GM21737 (cell line): Measurements from ENCODE around the gene TMEM120B.
"Not testable (repeated sequence)": the region's sequence is repeated elsewhere in the genome, so short reads cannot be mapped to it uniquely, and the experiment has no call there.

ENCODE experiments used
- ATAC-seq: cut with Tn5 transposase; IDR thresholded peaks from one replicate; pipeline ENCODE4 v1.9.1; 2021; ENCODE audit warnings: mild to moderate bottlenecking, moderate library complexity; ENCODE audit not compliant: unreplicated experiment

Gene TMEM120B

DNA sequence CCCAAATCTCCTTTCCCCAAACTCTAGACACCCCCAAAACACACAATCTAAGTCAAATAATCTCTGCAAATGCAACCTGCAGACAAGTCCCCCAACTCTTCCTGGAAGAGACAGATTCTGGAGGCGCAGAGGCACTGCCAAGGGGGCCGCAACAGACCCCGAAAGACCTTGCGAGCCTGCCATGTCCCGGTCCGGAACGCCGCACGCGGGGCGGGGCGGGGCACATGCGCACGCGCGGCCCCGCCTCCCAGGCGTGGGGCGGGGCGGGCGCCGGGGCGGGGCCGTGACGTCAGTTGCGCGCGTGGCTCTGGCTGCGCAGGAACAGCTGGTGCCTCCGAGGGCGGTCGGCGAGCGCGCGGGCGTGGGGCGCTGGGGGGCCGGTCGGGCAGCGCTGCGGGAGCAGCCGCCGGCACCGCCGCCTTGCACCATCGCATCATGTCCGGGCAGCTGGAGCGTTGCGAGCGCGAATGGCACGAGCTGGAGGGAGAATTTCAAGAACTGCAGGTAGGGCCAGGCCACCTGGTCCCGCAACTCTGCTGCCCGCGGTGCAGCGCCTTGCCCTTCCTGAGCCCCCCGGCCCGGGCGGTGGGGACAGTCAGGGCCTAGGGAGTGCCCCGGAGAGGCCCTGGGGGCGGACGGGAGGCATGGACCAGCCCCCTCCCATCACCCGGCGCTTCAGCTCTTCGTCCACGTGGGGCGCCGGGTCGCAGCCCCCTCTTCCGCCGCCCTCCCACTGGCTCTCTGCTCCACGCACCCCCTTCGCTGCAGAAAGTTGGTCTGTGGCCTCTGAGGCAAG, at the start of gene TMEM120B:
Gene TMEM120B, plus strand, starts transcription at position 292 of the 796 bp plus-strand sequence. Its CDS starts 144 bp downstream, at position 436.
- peak; percentile 72 for ATAC-seq

DNA sequence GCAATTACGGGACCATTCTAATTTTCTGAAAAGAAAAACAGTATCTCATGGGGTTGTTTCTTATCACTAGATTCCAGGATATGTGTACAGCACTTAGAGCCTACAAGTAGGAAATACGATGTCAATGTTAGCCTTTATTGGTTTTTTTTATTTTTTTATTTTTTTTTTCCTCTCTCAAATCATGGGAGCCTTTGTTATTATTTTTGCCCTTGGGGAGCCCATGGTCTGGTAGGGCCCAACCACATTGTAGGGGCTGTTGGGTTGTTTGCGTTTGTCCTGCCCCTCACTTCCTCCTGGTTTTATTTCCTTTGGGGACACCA, 49.0 kb upstream of the TMEM120B start:
- ATAC-seq: no peak

DNA sequence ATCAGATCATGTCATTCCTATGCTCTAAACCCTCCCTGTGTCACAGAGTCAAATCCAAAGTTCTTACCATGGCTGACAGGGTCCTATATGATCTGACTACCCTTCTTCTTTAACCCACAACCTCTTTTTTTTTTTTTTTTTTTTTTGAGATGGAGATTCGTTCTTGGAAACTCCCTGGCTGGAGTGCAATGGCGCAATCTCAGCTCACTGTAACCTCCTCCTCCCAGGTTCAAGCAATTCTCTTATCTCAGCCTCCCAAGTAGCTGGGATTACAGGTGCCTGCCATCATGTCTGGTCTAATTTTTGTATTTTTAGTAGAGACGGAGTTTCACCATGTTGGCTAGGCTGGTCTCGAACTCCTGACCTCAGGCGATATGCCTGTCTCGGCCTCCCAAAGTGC, 45.7 kb upstream of the TMEM120B start:
- ATAC-seq: not testable (repeated sequence)

DNA sequence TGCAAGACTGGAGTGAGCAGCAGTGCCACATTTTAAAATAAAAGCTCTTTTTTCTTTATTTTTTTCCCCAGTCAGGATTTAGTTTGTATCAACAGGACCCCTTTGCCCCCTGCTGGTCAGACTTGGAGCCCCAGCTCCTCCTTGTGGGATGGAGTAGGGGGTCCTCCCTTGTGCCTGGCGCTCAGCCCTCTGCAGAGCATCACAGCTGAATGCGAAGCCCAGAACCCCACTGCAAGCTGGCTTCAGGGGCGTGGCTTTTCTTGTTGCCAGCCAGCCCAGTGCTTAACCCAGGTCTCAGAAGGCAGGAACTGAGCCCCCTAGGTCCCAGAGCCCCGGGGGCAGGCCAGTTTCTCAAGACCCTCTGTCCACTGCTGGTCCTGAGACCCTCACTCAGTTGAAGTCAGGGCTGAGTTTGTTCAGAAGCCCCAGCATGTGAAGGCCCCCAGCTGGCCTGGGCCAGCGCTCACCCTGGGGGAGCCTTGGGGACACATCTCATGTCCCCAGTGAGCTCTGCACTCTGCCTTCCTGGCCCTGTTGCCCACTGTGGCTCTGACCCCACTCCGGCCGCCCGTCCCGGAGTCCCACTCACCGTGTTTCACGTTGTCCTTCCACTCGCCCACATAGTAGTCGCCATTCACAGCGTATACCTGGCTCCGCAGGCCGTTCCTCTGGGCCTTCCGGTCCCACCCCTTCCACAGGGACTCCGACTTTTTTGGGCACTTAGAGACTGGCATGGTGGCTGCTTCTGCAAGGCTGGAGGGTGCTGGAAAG, 43.6 kb upstream of the TMEM120B start:
- ATAC-seq: no peak

DNA sequence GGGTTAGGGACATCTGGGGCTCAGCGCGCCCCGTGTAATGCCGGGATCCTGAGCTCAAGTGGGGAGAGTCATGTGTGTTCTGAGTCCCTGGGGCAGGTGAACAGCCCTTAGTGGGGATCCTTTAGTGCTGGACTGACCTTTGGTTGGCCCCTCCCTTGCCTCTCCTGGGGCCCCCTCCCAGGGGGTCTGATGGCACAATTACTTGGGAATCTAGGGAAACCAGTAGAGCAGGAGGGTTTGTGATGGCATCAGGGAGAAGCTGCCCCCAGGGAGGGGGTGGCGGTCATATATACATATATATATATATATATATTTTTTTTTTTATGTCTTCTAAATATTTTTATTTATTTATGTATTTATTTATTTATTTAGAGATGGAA, 43.0 kb upstream of the TMEM120B start, which contains the start of gene MORN3:
Gene MORN3, minus strand, starts transcription at position 134 of the 380 bp plus-strand sequence. CDS start 171 bp downstream, outside the sequence.
- no peak for ATAC-seq

DNA sequence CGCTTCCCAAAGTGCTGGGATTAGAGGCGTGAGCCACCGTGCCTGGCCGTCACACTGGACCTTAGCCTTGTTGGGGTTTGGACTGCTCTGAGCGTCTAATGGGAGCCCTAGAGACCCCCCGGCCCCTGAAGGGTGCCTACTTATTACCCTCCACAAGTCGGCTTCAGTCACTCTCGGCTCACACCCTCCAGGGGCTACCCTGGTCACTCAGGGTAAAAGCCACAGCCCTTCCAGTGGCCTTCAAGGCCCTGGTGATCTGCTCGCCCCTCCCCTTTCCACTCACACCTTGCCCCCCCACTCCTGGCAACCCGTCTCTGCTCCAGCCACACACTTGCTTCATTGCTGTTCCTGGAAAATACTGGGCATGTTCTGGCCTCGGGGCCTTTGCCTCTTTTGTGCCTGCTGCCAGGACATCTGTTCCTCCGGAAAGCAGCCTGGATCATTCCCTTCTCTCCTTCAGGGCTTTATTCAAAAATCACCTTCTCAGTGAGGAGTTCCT, 39.5 kb upstream of the TMEM120B start:
- no peak for ATAC-seq

DNA sequence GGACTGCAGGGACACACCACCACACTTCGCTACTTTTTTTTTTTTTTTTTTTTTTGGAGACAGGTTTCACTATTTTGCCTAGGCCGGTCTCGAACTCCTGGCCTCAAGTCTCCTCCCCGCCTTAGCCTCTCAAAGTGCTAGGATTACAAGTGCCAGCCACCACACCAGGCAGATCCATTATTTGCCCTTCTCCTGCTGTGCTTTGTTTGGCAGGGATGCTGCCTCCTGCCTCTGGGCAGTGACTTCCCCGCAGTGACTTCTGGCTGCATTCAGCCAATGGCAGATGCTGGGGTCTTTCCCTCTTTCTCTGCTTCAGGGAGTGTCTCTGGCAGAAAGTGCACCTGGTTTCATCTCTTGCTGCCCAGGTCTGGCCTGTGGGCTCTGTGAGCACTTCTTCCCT, 36.4 kb upstream of the TMEM120B start:
- no peak for ATAC-seq

DNA sequence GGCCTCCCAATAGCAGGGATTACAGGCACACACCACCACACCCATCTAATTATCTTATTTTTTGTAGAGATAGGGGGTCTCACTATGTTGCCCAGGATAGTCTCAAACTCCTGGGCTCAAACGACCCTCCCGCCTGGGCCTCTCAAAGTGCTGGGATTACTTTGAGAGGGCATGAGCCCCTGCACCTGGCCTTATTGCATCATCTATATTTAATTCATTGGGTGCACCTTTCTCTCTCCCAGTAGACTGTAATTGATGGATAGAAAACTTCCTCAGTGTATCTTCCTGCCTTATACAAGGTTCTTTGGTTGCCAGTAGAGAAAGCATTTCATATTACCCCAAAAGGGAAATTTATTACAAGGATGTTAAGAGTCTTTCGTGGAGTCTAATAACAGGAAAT, 34.2 kb upstream of the TMEM120B start:
- ATAC-seq: no peak

DNA sequence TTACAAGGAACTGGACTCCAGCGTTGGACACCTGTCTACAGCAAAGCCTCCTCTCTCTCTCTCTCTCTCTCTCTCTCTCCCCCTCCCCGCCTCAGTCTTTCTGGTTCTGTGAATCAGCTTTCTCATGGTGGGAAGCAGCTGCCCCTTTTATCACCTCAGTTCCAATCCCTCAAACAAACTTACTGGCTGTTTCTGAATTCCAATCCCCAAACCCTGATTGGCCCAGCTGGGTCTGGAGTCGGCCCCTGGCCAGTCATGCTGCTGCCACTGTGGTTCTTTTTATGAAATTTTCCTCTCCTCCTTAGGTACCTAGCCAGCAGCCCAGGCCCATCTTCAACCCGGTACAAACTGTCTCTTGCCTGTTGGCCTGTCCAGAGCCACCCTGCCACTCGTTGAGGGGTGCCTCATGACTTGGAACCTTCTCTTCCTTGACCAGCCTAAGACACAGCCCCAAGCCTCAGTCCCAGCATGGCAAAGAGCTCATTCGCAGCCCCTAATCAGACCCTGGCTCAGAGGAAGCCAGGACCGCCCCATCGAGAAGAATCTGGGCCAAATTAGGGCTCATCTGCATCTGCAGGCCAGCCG, 33.7 kb upstream of the TMEM120B start:
- no peak for ATAC-seq

DNA sequence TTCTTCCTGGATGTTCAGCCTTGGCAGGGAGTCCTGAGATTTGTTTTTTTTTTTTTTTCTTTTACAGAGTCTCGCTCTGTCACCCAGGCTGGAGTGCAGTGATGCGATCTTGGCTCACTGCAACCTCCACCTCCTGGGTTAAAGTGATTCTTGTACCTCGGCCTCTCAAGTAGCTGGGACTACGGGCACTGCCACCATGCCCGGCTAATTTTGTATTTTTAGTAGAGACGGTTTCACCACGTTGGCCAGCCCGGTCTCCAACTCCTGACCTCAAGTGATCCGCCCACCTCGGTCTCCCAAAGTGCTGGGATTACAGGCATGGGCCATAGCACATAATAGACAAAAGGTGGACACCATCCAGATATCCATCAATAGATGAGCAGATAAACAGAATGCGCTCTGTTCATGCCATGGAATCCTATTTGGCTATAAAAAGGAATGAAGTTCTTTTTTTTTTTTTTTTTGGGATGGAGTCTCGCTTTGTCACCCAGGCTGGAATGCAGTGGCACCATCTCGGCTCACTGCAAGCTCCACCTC, 32.8 kb upstream of the TMEM120B start:
- not testable (repeated sequence) for ATAC-seq

DNA sequence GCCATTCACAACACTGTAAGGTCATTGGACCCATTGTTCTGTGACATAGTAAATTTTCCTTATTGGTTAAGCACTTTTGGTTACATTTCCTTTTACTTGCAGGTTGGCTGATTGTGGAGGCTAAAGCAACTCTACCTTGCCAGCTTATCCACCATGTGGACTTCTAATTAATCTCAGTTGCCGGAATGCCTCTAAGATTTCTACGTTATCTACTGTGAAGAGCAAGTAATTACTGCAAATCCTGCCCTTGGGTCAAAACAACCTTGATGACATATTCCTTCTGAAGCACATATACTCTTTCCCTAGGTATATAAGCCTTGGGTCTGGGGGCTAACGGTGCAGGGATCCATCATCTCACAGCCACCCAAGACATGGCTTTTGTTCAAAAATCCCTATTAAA, 23.6 kb upstream of the TMEM120B start:
- no peak for ATAC-seq

DNA sequence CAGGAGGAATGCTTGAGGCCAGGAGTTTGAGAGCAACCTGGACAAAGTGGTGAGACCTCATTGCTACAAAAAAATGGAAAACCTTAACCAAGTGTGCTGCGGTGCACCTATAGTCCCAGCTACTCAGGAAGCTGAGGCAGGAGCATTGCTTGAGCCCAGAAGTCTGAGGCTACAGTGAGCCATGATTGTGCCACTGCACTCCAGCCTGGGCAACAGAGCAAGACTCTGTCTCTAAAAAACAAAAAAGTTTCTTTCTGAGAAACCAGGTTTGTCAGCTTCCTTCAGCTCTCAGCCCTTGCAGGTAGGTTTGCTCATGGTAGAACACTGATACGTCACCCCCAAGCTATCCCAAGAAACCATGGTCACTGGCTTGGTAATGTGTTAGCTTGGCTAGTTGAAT, 23.1 kb upstream of the TMEM120B start:
- no peak for ATAC-seq

DNA sequence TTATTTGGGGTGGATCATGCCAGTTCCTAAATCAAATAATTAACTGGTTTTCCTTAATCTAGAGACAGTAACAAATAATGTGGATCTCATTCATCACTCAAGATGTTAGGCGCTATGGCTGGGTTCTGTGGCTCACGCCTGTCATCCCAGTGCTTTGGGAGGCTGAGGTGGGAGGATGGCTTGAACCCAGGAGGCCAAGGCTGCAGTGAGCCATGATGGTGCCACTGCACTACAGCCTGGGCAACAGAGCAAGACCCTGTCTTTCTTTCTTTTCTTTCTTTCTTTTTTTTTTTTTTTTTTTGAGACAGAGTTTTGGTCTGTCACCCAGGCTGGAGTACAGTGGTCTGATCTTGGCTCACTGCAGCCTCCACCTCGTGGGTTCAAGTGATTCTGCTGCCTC, 19.8 kb upstream of the TMEM120B start:
- ATAC-seq: not testable (repeated sequence)

DNA sequence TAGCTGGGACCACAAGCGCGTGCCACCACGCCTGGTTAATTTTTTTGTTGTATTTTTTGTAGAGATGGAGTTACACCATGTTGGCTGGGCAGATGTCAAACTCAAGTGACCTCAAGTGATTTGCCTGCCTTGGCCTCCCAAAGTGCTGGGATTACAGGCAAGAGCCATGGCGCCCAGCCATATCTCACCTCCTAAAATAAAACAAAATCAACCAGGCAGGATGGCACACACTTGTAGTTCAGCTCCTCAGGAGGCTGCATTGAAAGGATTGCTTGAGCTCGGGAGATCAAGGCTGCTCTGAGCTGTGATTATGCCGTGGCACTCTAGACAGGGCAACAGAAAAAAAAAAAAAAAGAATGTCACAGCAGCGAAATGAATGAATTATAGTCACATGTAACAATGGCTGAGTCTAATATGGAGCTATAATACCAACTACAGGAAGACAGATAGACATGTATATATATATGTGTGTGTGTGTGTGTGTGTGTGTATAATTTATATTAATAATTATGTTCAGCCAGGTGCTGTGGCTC, 19.3 kb upstream of the TMEM120B start:
- ATAC-seq: no peak

DNA sequence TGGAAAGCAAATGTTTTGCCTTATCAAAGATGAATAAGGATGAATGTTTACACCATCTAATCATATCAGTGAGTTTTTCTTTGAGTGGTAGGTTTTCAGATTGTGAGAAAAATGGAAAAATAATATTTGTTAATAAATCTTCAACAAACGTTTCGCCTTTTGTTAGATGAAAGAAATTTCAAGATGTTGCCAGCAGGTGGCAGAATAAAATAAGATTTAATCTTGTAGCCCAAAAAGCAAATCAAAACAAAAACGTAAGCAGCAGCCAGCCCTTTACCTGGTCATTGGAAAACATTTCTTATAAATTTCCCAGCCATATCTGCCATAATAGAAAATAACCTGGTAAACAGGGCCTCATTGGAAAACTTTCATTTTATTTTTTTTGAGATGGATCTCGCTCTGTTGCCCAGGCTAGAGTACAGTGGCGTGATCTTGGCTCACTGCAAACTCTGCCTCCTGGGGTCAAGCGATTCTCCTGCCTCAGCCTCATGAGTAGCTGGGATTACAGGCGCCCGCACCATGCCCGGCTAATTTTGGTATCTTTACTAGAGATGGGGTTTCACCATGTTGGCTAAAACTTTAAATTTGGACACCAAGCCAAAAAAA, 15.4 kb upstream of the TMEM120B start:
- no peak for ATAC-seq

DNA sequence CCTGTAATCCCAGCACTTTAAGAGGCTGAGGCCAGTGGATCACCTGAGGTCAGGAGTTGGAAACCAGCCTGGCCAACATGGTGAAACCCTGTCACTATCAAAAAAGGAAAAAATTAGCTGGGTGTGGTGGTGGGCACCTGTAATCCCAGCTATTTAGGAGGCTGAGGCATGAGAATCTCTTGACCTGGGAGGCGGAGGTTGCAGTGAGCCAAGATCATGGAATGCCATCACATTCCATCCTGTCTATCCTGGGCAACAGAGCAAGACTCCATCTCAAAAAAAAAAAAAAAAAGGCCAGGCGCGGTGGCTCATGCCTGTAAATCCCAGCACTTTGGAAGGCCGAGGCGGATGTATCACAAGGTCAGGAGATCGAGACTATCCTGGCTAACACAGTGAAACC, 14.7 kb upstream of the TMEM120B start:
- ATAC-seq: not testable (repeated sequence)

DNA sequence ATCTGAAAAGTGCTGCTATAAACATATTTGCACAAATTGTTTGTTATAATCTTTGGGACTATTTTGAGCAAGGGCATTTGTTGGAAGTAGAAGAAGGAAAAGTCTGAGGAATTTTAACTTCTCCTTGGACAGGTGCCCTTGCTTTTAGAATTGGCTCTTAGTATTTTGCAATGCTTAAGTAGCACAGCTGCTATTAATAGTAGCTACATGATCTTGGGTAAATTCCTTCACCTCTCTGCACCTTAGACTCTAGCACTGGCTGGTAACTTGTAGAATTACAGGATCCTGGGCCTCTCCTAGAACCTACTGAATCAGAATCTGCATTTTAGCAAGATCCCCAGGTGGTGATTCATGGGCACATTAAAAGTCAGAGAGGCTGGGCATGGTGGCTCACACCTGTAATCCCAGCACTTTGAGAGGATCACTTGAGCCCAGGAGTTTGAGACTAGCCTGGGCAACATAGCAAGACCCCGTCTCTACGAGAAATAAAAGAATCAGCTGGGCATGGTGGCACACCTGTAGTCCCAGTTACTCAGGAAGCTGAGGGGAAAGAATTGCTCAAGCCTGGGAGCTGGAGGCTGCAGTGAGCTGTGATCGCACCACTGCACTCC, 10.8 kb upstream of the TMEM120B start:
- ATAC-seq: no peak

DNA sequence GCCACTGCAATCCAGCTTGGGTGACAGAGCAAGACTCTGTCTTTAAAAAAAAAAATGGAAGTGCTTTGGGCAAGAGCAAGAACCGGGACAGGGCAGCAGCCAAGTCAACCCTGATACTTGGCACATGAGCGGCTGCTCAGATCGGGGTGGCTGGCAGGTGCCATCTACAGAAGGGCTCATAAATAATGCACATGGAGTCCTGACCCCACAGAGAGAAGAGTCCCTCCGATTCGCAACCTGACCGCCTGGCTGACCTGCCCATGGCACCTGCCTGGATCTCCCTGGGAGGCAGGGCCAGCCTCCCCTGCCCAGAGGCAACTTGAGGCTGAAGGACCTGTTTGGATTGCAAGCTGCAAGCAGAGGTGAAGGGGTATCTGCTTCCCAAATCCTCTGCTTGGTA, 9.6 kb upstream of the TMEM120B start:
- ATAC-seq: no peak

DNA sequence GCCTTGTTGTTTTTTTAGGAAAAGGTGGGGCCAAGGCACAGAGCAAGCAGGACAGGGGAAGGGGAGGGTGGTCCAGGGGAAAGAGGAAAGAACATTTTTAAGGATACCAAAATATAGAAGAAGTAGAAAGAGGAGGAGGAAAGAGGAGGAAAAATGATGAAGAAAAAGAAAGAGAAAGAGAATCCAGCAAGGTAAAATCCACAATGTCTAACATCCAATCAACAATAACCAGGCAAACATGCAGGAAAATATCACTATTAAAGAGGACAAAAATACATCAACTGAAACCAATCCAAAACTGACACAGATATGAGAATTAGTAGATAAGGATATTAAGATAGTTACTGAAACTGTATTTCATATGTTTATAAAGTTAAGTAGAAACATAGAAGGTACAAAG, 7.0 kb upstream of the TMEM120B start:
- no peak for ATAC-seq

DNA sequence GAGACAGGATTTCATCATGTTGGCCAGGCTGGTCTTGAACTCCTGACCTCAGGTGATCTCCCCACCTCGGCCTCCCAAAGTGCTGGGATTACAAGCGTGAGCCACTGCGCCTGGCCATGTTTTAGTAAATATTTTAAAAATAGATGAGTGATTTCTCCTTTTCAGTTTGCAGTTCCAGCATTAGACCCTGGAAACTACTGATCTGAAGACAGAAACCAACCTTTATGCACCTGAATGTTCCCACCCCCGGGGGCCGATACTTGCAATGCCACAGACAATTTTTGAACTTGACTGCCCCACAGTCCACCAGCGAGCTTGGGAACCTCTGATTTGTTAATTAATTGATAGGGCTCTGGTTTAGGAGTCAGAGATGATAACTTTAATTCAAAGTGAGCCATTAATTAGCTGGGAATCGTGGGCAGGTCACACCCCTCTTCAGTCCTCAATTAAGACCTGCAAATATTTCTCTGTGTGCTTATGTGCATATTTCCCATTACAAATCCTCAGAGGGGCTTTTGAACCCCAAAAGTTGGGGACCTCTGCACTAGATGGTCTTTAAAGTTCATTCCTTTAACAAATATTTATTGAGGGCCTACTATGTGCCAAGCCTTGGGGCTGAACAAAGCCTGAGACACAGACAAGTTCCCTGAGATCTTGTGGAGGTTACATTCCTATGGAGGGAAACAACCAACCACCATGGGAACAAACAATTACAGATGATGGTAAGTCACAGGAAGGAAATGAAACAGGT, 4.1 kb upstream of the TMEM120B start:
- no peak for ATAC-seq
